Ureter (tissue), 1 donor: ENCODE results near the gene LRRC32. TPM values are rescaled to one million over a fixed set of nuclear protein-coding genes. Genes with fewer than 3 reads are reported as not detected.

ENCODE experiments used
- DNase-seq: peaks from one replicate; pipeline ENCODE4 v3.0.0-alpha.2; 2020; ENCODE audit warnings: low spot score
- total RNA-seq: library from RNA; stranded (reverse); gene quantifications from one replicate; pipeline ENCODE4 v1.2.4, GENCODE V29; 2023
- donor health status: DM: yes; HTN: yes; CAD: no.

The LRRC32 gene, protein sequence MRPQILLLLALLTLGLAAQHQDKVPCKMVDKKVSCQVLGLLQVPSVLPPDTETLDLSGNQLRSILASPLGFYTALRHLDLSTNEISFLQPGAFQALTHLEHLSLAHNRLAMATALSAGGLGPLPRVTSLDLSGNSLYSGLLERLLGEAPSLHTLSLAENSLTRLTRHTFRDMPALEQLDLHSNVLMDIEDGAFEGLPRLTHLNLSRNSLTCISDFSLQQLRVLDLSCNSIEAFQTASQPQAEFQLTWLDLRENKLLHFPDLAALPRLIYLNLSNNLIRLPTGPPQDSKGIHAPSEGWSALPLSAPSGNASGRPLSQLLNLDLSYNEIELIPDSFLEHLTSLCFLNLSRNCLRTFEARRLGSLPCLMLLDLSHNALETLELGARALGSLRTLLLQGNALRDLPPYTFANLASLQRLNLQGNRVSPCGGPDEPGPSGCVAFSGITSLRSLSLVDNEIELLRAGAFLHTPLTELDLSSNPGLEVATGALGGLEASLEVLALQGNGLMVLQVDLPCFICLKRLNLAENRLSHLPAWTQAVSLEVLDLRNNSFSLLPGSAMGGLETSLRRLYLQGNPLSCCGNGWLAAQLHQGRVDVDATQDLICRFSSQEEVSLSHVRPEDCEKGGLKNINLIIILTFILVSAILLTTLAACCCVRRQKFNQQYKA
- 83.7 TPM for total RNA-seq

DNA sequence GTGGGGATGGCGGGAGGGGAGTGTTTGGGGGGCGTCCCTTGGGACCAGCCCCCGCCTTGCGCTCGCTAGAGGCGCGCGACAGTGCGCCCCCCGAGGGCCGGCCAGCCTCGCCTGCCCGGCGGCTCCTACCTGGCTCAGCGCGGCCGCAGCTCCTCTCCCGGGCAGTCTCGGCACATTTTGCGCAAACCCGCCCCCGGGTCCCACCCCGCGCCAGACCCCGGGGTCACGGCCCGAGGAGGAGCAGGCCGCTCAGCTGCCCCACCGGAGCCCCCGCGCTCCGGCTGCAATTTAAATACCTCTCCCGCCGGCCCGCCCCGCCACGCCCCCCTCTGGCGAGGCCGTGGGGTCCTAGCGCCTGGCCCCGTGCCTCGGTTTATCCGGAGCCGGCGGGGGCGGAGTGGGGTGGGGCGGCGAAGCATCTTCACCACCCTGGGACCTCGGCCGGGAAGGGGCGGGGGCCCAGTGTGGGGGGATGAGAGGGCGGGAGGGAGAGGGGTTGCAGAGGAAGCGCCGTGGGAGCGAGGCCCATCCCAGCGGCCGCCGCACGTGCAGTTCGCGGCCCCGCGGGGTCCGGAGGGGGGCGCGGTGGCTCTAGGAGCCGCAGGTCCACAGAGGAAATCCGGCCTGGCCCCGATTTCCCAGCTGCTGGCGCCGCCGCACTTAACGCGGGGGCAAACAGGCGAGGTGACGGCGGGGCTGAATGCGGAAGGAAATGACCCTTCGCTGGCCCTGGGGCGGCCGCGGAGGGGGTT, at the start of gene LRRC32:
Gene LRRC32, minus strand, starts transcription at position 263 of the 752 bp plus-strand sequence. CDS start 4,793 bp downstream, outside the sequence.
- DNase-seq = no peak

DNA sequence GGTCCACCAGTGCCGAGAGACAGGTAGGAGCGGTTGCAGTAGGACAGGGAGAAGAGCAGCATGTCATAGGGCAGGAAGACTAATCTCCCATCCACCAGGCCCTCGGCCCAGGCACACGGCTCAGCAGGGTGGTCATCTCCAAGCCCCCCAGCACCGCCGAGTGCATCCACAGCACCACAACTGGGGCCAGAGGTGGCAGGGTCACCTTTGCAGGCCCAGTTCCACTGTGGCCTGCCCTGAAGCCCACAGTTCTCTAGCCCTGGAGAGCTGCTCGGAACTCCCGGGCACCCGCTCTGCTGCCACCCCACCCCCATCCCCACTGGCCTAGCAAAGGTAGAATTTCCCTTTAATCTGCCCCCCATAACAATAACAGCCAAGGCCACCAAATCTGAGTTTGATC, 49.1 kb upstream of the LRRC32 start:
- DNase-seq = no peak

DNA sequence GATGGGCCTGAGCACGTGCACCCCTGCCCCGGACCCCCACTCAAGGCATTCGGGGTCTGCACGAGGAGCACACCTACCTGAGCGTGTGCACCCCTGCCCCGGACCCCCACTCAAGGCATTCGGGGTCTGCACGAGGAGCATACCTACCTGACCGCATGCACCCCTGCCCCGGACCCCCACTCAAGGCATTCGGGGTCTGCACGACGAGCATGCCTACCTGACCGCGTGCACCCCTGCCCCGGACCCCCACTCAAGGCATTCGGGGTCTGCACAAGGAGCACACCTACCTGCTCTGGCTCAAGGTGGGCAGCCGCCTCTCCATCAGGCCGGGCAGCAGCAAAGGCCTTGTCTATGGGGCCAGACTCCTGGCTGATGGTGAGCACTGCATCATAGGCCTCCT, 48.7 kb upstream of the LRRC32 start:
- DNase-seq = no peak

DNA sequence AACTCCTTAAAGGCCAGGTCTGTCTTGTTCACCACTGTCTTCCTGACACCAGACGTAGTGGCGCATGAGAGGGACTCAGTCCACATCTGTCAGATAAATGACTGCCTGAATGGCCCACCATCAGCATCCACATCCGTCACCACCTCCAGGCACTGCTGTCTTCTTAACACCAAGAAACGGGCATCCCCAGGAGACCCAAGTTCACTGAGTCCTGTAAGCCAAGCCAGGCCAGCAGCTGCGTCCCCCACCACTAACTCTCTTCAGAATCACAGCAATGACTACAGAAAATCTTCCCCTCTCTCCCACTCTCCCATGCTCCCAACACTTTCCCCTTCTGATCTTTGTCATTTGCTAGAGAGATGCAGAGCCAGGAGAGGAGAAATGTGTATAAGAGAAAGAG, 47.3 kb upstream of the LRRC32 start:
- DNase-seq = no peak

DNA sequence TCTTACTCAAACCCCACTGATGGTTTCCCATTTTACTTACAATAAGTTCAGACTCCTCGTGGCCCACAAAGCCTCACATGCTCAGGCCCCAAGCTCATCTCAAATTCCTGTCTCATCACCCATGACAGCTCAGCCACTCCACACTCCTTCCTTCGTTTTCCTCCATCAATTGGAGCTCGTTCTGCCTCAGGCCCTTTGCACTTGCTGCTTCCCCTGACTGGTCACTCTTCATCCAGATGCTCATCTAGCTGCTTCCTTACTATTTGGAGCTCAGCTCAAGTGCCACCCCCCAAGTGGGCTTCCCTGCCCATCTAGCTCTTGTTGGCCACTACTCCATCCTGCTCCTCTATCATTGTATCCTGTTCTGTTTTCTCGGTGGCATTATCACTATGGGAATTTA, 46.8 kb upstream of the LRRC32 start:
- DNase-seq = no peak

DNA sequence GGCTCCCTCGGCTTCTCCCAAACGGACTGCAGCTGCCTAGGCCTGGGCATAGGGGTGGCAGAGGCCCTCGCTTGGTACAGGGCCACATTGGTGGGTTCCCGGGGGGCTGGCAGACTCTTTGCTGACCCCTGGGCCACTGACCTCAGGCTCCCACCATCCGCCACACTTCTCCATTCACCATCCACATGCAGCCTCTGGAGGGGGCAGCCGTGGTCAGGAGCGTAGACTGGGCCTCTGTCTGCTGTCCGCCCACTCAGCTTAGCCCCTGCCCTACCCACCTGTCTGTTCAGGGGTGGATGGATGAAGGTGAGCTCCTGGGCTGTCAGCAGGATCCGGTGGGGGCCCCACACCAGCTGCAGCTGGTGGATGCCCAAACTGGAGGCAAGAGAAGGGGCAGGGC, 45.7 kb upstream of the LRRC32 start:
- DNase-seq = no peak

DNA sequence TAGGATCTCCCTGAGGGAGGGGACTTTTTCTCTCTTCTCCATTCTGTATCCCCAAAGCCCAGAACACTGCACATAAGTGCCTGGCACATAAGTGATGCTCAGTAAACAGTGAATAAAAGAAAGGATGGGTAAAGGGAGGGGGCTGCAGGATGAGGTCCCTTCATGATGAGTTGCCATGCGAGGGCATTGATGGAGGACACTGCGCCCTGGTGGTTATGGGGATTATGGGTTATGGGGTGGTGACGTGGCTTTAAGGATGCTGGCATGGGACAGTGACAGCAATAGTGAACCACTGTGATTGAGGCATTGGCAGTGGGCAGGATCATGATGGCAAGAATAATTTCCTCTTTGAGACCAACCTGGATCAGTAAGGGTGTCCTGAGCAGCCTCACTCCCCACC, 43.9 kb upstream of the LRRC32 start:
- no peak for DNase-seq

DNA sequence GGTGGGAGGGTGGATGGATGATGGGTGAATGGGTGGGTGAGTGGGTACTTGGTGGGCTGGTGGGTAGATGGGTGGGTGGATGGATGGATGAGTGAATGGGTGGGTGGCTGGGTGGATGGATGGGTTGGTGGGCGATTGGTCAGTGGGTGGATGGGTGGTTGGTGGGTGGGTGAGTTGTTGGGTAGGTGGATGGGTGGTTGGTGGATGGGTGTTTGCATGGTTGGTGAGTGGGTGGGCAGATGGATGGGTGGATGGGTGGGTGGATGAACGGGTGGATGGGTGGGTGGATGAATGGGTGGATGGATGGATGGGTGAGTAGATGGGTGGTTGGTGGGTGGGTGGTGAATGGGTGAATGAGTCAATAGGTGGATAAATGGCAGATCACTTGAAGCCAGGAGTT, 43.0 kb upstream of the LRRC32 start:
- no peak for DNase-seq

DNA sequence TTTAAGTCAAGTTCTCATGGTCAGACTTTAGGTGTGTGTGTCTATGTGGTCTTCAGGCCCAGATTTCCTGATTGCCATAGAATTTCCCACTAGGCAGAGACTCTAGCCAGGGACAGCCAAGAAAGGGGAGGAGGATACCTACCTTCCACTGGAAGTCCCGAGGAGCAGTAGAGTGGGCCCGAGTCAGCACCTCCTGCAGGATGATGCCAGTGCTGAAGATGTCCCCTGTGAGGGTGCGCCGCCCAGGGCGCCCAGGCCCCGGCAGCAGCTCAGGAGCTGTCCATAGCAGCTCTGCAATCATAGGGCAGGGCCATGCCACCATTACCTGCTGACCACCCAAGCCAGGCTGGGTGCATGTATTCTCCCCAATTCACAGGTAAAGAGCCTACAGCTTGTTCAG, 41.6 kb upstream of the LRRC32 start:
- no peak for DNase-seq

DNA sequence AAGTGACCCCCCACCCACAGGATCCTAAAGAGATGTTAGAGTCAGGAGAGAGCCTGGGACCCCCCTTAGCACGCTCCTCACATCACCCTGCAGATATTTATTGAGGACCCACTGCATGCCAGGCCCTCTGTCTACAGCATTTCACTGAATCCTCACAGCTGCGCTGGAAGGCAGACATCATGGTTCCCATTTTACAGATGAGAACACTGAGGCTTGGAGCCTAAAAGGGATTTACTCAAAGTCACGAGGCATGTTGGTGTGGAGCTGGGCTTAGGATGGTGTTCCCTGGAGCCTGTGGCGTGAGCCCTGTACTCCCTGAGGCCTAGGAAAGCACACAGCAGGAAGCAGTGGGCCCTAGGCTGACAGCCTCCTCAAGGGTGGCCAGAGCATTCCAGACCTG, 39.2 kb upstream of the LRRC32 start:
- DNase-seq = no peak

DNA sequence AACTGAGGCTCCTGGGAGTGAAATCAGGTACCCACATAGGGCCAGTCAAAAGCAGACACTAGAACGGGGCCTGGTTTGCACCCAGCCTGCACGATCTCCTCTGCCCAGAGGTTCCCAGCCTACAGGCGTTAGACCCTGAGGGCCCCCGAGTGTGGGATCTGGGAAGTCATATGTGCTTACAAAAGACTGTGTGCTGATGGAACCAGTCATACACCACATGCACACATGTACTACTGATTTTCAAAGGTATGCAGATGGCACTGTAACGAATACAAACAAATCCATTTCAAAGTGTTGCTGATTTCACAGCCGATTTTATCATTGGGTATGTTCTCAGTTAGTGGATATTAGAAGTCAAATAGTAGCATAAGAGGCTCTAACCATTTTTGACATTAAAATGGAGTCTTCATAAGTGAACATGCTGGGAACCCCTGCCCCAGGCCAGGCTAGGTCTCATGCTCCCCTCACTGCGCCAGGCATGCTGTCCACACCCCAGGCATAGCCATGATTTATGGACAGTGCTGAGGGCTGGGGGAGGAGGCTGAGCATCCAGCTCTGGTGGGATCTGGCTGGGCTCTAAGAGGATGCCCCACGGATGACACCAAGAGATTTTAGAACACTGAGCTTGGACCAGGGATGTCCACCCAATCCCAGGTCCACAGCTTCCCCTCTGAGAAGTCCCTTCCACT, 38.6 kb upstream of the LRRC32 start:
- no peak for DNase-seq

DNA sequence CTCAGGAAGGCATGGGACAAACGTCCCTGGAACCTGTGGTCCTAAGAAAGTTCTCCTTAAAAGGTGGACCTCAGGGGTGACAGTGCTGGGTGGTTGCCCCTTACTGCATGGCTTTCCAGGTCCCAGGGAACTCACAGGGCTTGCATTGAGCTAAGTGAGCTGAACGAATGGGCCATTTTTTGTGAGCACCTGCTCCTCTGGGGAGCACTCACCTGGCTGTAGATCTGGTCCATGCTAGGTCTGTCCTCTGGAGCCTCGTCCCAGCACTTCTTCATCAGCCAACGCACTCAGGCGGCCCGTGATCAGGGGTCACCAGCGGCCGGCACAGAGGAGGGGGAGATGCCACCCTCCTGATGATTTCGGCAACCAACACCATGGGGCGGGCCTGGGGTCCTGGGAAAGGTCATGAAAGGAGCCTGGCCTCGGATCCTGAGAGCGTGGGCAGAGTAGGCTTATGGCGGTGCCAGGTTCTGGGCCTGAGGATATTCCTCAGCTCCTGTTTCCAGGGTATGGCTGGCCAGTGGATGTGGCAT, 36.8 kb upstream of the LRRC32 start:
- DNase-seq = no peak

DNA sequence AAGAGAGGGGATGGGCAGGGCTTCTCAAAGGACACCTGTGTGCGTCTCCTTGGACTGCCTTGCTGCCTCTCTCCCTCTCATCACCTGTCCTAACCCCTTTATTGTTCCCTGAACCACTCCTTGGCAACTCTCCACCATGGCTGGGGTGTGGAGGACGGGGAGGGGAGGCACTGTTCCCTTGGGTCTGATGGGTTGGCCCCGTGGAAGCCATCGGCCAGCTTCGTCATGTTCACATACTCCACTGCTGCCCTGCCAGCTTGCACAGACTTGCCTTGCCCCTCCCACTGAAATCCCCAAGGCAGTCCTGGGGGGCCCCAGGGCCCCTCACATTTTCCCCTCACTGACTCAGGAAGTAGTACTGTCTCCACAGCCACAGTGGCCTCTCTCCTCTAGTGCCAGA, 36.1 kb upstream of the LRRC32 start:
- DNase-seq = peak; percentile 56

DNA sequence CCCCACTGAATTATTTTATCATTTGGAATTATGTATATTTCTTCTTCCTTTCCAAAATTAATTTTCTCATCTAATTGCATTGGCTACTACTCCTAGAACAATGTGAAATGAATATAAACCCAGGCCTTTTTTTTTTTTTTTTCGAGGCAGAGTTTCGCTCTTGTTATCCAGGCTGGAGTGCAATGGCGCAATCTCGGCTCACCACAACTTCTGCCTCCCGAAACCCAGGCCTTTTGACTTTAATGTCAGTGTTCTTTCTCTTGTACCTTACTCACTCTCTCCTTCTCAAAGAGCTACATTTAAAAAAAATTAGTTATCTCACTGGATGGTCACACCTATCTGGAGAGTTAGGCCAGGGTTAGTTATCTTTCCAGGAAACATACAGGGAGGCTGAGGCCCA, 35.3 kb upstream of the LRRC32 start:
- DNase-seq = no peak

DNA sequence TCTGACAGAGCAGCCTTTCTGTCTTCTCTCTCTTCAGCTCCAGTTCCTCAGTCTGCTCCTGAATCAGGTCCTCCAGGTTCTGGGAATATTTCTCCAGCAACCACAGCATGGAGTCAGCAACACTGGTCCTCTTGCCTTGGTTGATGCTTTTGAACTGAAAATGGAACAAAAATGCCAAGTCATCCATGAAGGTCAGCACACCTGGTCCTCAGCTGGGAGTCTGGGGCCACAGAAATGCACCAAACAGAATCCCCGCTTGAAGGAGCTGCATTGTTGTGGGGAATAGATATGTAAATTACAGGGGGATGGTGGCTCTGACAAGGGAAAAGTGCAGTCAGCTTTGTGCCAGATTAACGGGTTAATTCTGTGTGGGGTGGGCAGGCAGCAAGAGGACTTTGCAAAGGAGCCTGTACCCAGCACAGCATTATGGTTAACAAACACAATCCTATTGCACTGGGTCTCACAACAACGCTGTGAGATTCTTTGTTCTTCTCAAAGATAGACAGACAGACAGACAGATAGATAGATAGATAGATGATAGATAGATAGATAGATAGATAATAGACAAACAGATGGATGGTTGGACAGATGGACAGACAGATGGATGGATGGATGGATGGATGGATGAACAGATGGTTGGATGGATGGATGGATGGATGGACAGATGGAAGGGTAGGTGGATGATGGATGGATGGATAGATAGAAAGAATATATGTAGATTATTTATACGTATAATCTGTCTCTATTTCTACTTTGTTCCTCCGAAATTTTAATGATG, 33.8 kb upstream of the LRRC32 start:
- no peak for DNase-seq

DNA sequence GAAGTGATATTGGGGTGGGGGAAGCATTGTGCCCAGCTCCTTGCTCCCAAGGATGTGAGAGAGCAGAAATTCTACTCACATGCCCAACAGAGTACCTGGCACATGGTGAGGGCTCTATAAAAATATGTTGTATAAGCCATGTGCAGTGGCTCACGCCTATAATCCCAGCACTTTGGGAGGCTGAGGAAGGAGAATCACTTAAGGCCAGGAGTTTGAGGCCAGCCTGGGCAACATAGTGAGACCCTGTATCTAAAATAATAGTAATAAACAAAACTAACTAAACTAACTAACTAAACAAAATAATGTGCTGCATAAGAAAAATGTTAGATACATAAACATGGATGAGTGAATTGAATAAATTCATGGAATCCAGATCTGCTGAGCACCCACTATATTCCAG, 33.2 kb upstream of the LRRC32 start:
- no peak for DNase-seq

DNA sequence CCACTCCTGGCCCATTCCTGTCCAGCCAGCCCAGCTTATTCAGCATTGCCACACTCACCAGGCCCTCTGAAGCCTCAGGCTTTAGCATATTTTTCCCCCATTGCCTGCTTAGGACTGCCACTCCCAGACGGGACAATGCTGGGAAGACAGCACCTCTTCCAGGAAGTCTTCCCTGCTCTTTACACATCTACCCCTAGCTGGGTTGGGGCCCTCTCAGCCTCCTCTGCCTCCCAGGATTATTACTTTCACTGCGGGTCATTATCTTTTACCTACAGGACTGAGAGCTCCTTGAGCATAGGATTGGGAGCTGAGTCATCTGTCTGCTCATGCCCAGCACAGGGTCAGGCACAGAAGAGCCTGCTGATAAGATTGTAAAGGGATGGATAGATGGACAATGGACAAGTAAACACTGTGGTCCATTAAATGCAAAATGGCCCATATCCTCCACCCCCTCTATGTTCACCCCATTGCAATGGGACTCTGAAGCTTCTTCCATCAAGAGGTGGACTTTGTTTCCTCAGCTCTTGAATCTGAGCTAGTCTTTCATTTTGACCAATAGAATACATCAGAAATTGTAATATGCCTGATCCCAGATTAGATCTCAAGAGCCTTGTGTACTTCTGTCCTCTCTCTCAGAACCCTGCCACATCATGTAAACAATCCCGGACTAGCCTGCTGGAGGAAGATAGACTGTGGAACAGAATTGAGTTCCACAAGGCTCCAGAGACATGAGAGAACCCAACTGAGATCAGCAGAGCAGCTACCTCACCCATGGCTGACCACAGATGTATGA, 32.0 kb upstream of the LRRC32 start:
- no peak for DNase-seq

DNA sequence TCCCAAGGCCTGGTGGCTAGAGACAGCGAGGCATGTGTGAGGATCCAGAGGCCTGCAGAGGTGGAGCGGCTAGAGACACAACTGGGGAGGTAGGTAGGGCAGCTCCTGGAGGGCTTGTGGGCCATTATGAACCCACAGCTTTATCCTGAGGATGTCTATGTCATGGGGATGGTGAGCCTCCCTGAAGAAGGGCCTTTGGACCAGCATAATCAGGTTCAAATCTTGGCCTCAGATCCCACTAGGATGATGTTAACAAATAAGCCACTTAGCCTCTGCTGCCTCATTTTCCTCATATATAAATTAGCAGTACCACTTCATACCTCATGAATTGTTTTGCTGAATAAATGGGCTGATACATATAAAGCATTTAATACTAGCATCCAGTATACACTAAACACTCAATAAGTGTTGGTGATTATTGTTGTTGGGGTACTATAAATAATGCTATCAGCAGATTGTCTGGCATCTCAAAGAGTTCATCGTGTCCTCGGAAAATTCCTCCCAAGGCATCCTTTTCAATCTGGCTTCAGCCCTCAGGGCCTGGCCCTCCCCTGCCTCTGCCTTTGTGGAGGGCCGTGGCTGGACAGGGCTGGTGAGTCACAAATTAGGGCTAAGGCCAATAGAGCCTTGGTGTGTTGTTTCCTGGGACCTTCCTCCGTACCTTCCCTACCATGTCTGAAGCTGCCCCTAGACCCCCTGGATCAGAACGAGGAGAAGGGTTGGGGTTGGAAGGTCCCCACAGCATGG, 30.9 kb upstream of the LRRC32 start:
- no peak for DNase-seq
